Endodermal cell (in vitro differentiated cells): ENCODE results near the gene KLF8. TPM values are rescaled to one million over a fixed set of nuclear protein-coding genes. Genes with fewer than 3 reads are reported as not detected.

Source experiments
- DNase-seq: peaks from one replicate; pipeline ENCODE4 v3.0.0-alpha.2; 2017
- H3K27ac ChIP-seq: 2 replicates; pipeline ENCODE4 v1.5.1; 2013; ENCODE audit warnings: mild to moderate bottlenecking, low read depth, low read length, moderate library complexity
- H3K27me3 ChIP-seq: 2 replicates; pipeline ENCODE4 v1.6.1; 2013; ENCODE audit warnings: mild to moderate bottlenecking, low read length, moderate library complexity; ENCODE audit not compliant: insufficient read depth, control insufficient read depth, poor library complexity, severe bottlenecking
- H3K36me3 ChIP-seq: 2 replicates; pipeline ENCODE4 v1.7.0; 2013; ENCODE audit warnings: mild to moderate bottlenecking, low read length, moderate library complexity; ENCODE audit not compliant: control insufficient read depth, insufficient read depth
- H3K4me1 ChIP-seq: one replicate; pipeline ENCODE4 v1.7.0; 2013; ENCODE audit warnings: low read length; ENCODE audit not compliant: control insufficient read depth, insufficient read depth
- H3K4me3 ChIP-seq: 2 replicates; pipeline ENCODE4 v1.5.1; 2013; ENCODE audit warnings: mild to moderate bottlenecking, low read length, moderate library complexity
- H3K9ac ChIP-seq: 2 replicates; pipeline ENCODE4 v1.6.1; 2013; ENCODE audit warnings: mild to moderate bottlenecking, low read length, moderate library complexity; ENCODE audit not compliant: poor library complexity, severe bottlenecking; ENCODE audit errors: extremely low read depth
- H3K9me3 ChIP-seq: 2 replicates; pipeline ENCODE4 v1.6.1; 2013; ENCODE audit warnings: mild to moderate bottlenecking, low read length, moderate library complexity; ENCODE audit not compliant: control insufficient read depth
- H3K27ac Mint-ChIP-seq: 2 replicates; pipeline ENCODE4 v1.8.0; 2020; ENCODE audit warnings: mixed read lengths
- H3K27me3 Mint-ChIP-seq: 2 replicates; pipeline ENCODE4 v1.8.0; 2021; ENCODE audit warnings: mild to moderate bottlenecking, mixed read lengths; ENCODE audit not compliant: insufficient read depth
- H3K36me3 Mint-ChIP-seq: 2 replicates; pipeline ENCODE4 v1.8.0; 2020; ENCODE audit warnings: low read depth, mixed read lengths
- H3K4me1 Mint-ChIP-seq: 2 replicates; pipeline ENCODE4 v1.8.0; 2020; ENCODE audit warnings: mixed read lengths
- H3K4me3 Mint-ChIP-seq: 2 replicates; pipeline ENCODE4 v1.8.0; 2020; ENCODE audit warnings: mild to moderate bottlenecking, moderate library complexity, mixed read lengths
- H3K9me3 Mint-ChIP-seq: 2 replicates; pipeline ENCODE4 v1.8.0; 2020; ENCODE audit warnings: mild to moderate bottlenecking, mixed read lengths
- WGBS, 2 experiments: methylation state at CpG; one replicate each; pipeline versions ENCODE4 v1.1.5 to v1.1.7; 2013; ENCODE audit warnings: missing lambda C conversion rate in 2 of 2, mixed read lengths in 1 of 2; ENCODE audit not compliant: insufficient coverage in 1 of 2, insufficient read length in 1 of 2; 5-methylcytosine and 5-hydroxymethylcytosine counted together
- total RNA-seq, 2 donors: library from RNA; stranded (reverse); fragmentation: NEBNext Ultra II Directional in 1 of 2; extraction: Animal tissue kit (Norgen Biotek cat#: 25700) in 1 of 2; gene quantifications; 2 replicates in 1 of 2; 3 replicates in 1 of 2; pipeline ENCODE4 v1.2.1, GENCODE V29; 2021
- TF ChIP-seq, protein P1 (sequence below): fragments of 200-600 bp; sonication (generic); conservative IDR thresholded peaks from 2 replicates; pipeline ENCODE4 v1.5.0; 2021; ENCODE audit warnings: antibody characterized with exemption, mild to moderate bottlenecking

Gene KLF8
- total RNA-seq, 2 donors from 2014 or later, result 62.6 to 110 TPM

DNA sequence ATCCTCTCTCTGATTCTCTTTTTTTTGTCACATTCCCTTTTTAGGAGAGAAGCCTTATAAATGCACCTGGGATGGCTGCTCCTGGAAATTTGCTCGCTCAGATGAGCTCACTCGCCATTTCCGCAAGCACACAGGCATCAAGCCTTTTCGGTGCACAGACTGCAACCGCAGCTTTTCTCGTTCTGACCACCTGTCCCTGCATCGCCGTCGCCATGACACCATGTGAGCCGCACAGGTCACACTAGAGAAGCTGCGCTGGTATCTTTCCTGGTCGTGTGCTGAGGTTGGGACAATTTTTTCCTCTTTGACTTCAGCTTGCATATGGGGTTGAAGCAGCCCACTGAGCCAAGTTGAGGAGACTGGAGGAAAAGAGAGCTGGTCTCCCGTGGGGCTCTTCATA is 52.1 kb downstream of the KLF8 start:
- H3K27me3 ChIP-seq, result no peaks in the 10 kb centered on the region
- Mint-ChIP-seq H3K4me1 (no peaks in the 10 kb centered on the region), H3K9me3 (peaks cover 27% of the 10 kb centered on the region), H3K27ac (no peak overlapping the region), H3K27me3 (no peaks in the 10 kb centered on the region), H3K36me3 (peaks cover 43% of the 10 kb centered on the region), H3K4me3 (no peak overlapping the region)
- H3K4me1 ChIP-seq, result no peaks in the 10 kb centered on the region
- H3K9me3 ChIP-seq, result peaks cover 19% of the 10 kb centered on the region
- no peak overlapping the region for H3K9ac ChIP-seq
- no peak overlapping the region for H3K27ac ChIP-seq
- 96 to 100% methylated on average over 6 to 13 of the region's 13 CpGs for WGBS, 2 experiments
- peaks cover 93% of the 10 kb centered on the region for H3K36me3 ChIP-seq
- DNase-seq, result no peak
- TF ChIP-seq, protein P1, sequence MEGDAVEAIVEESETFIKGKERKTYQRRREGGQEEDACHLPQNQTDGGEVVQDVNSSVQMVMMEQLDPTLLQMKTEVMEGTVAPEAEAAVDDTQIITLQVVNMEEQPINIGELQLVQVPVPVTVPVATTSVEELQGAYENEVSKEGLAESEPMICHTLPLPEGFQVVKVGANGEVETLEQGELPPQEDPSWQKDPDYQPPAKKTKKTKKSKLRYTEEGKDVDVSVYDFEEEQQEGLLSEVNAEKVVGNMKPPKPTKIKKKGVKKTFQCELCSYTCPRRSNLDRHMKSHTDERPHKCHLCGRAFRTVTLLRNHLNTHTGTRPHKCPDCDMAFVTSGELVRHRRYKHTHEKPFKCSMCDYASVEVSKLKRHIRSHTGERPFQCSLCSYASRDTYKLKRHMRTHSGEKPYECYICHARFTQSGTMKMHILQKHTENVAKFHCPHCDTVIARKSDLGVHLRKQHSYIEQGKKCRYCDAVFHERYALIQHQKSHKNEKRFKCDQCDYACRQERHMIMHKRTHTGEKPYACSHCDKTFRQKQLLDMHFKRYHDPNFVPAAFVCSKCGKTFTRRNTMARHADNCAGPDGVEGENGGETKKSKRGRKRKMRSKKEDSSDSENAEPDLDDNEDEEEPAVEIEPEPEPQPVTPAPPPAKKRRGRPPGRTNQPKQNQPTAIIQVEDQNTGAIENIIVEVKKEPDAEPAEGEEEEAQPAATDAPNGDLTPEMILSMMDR, result no peak
- H3K4me3 ChIP-seq, result no peak overlapping the region

GRCh38 chrX:56288608-56289007 is 56.5 kb downstream of the KLF8 start:
- Mint-ChIP-seq H3K4me3 (no peak overlapping the region), H3K36me3 (peaks cover 71% of the 10 kb centered on the region), H3K27me3 (no peaks in the 10 kb centered on the region), H3K27ac (no peak overlapping the region), H3K4me1 (no peaks in the 10 kb centered on the region), H3K9me3 (peaks cover 58% of the 10 kb centered on the region)
- Histone ChIP-seq H3K4me3 (no peak overlapping the region), H3K36me3 (peaks cover 85% of the 10 kb centered on the region), H3K27me3 (no peaks in the 10 kb centered on the region), H3K9ac (no peak overlapping the region), H3K9me3 (peaks cover 50% of the 10 kb centered on the region), H3K4me1 (no peaks in the 10 kb centered on the region), H3K27ac (no peak overlapping the region)
- 89% methylated on average over 2 of the region's 2 CpGs; no CpG with 5 or more reads in 1 of the 2 experiments for WGBS, 2 experiments
- TF ChIP-seq, protein P1, result no peak
- no peak for DNase-seq

- Mint-ChIP-seq H3K27me3 (no peaks in the 10 kb centered on the region), H3K36me3 (peaks cover 65% of the 10 kb centered on the region), H3K4me3 (no peak overlapping the region), H3K27ac (no peak overlapping the region), H3K9me3 (peaks cover 66% of the 10 kb centered on the region), H3K4me1 (no peaks in the 10 kb centered on the region)
- H3K9me3 ChIP-seq, result peaks cover 50% of the 10 kb centered on the region
- H3K27ac ChIP-seq, result no peak overlapping the region
- WGBS, 2 experiments, result 88% methylated on average over 1 of the region's 1 CpG; no CpG with 5 or more reads in 1 of the 2 experiments
- H3K36me3 ChIP-seq, result peaks cover 77% of the 10 kb centered on the region
- DNase-seq, result no peak
- H3K4me1 ChIP-seq, result no peaks in the 10 kb centered on the region
- H3K9ac ChIP-seq, result no peak overlapping the region
- H3K27me3 ChIP-seq, result no peaks in the 10 kb centered on the region
- TF ChIP-seq, protein P1, result no peak
- no peak overlapping the region for H3K4me3 ChIP-seq
Observed at GRCh38 chrX:56289449-56289848, 57.3 kb downstream of the KLF8 start.
